Measurements from ENCODE around the gene CCK. TPM values are rescaled to one million over a fixed set of nuclear protein-coding genes. Genes with fewer than 3 reads are reported as not detected.

CCK gene
- total and polyA plus RNA-seq, 7 donors: 0.20 to 12.5 (median 6.9) TPM; not detected in 2

- Histone ChIP-seq H3K4me3 (no peak overlapping the region), H3K36me3 (no peaks in the 10 kb centered on the region), H3K27me3 (no peaks in the 10 kb centered on the region), H3K27ac (no peak overlapping the region), H3K9me3 (peaks cover 0 to 4% (median 0%) of the 10 kb centered on the region in 4 donors), H3K4me1 (no peaks in the 10 kb centered on the region)
- no peak for TF ChIP-seq EP300 (IDR thresholded peaks at IDR 0.05)
- TF ChIP-seq POLR2AphosphoS5 (IDR thresholded peaks at IDR 0.05): no peak
- TF ChIP-seq POLR2A (IDR thresholded peaks at IDR 0.05): no peak
- TF ChIP-seq, protein P1, sequence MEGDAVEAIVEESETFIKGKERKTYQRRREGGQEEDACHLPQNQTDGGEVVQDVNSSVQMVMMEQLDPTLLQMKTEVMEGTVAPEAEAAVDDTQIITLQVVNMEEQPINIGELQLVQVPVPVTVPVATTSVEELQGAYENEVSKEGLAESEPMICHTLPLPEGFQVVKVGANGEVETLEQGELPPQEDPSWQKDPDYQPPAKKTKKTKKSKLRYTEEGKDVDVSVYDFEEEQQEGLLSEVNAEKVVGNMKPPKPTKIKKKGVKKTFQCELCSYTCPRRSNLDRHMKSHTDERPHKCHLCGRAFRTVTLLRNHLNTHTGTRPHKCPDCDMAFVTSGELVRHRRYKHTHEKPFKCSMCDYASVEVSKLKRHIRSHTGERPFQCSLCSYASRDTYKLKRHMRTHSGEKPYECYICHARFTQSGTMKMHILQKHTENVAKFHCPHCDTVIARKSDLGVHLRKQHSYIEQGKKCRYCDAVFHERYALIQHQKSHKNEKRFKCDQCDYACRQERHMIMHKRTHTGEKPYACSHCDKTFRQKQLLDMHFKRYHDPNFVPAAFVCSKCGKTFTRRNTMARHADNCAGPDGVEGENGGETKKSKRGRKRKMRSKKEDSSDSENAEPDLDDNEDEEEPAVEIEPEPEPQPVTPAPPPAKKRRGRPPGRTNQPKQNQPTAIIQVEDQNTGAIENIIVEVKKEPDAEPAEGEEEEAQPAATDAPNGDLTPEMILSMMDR (IDR thresholded peaks at IDR 0.05): no peak
- DNase-seq: no peak
- intact Hi-C loops (cut with DNase I): no loop called here
- WGBS, 2 donors: 68 to 77% methylated on average over 2 of the region's 2 CpGs
These were observed 32.3 kb upstream of the CCK start for GRCh38 chr3:42298259-42298658.

GRCh38 chr3:42292009-42292408 lies 26.0 kb upstream of the CCK start:
- intact Hi-C loops (cut with DNase I): no loop called here
- no peaks in the 10 kb centered on the region for H3K36me3 ChIP-seq
- DNase-seq: no peak
- WGBS, 2 donors: 82% methylated on average over 1 of the region's 1 CpG
- no peaks in the 10 kb centered on the region for H3K4me1 ChIP-seq
- peaks cover 0 to 4% (median 0%) of the 10 kb centered on the region in 4 donors for H3K9me3 ChIP-seq
- no peak overlapping the region for H3K27ac ChIP-seq
- no peaks in the 10 kb centered on the region for H3K27me3 ChIP-seq
- TF ChIP-seq POLR2A (IDR thresholded peaks at IDR 0.05) (no peak), POLR2AphosphoS5 (IDR thresholded peaks at IDR 0.05) (no peak), EP300 (IDR thresholded peaks at IDR 0.05) (no peak)
- TF ChIP-seq, protein P1 (IDR thresholded peaks at IDR 0.05): no peak
- H3K4me3 ChIP-seq: no peak overlapping the region

GRCh38 chr3:42290966-42291714 lies 25.2 kb upstream of the CCK start:
- 81 to 83% methylated on average over 5 of the region's 5 CpGs for WGBS, 2 donors
- Histone ChIP-seq H3K4me3 (no peak overlapping the region), H3K27ac (no peak overlapping the region), H3K4me1 (no peaks in the 10 kb centered on the region), H3K9me3 (peaks cover 0 to 4% (median 0%) of the 10 kb centered on the region in 4 donors), H3K27me3 (no peaks in the 10 kb centered on the region), H3K36me3 (no peaks in the 10 kb centered on the region)
- intact Hi-C loops (cut with DNase I): no loop called here
- TF ChIP-seq POLR2A (IDR thresholded peaks at IDR 0.05) (no peak), EP300 (IDR thresholded peaks at IDR 0.05) (no peak), POLR2AphosphoS5 (IDR thresholded peaks at IDR 0.05) (no peak)
- TF ChIP-seq, protein P1 (IDR thresholded peaks at IDR 0.05): no peak
- DNase-seq: no peak

GRCh38 chr3:42289026-42289425 lies 23.0 kb upstream of the CCK start:
- Histone ChIP-seq H3K9me3 (no peaks in the 10 kb centered on the region), H3K27me3 (no peaks in the 10 kb centered on the region), H3K4me1 (no peaks in the 10 kb centered on the region), H3K4me3 (no peak overlapping the region), H3K27ac (no peak overlapping the region), H3K36me3 (no peaks in the 10 kb centered on the region)
- intact Hi-C loops (cut with DNase I): no loop called here
- no peak for DNase-seq
- no peak for TF ChIP-seq EP300 (IDR thresholded peaks at IDR 0.05)
- TF ChIP-seq POLR2AphosphoS5 (IDR thresholded peaks at IDR 0.05): no peak
- TF ChIP-seq, protein P1 (IDR thresholded peaks at IDR 0.05): no peak
- TF ChIP-seq POLR2A (IDR thresholded peaks at IDR 0.05): no peak
- 10 to 32% methylated on average over 1 of the region's 1 CpG for WGBS, 2 donors

Data from sigmoid colon (tissue), 7 donors.